WI38 (cell line): ENCODE data around the gene SERPINH1.

Source experiments
- H3K4me3 ChIP-seq: 2 replicates; pipeline ENCODE4 v1.5.1; 2011; ENCODE audit warnings: low read depth, mild to moderate bottlenecking, control low read depth, low read length
- TF ChIP-seq, protein P1 (sequence below): IDR thresholded peaks from 2 replicates; pipeline ENCODE4 v1.5.1; 2012; ENCODE audit warnings: low read depth, mild to moderate bottlenecking, control low read depth, low read length

SERPINH1 gene

DNA sequence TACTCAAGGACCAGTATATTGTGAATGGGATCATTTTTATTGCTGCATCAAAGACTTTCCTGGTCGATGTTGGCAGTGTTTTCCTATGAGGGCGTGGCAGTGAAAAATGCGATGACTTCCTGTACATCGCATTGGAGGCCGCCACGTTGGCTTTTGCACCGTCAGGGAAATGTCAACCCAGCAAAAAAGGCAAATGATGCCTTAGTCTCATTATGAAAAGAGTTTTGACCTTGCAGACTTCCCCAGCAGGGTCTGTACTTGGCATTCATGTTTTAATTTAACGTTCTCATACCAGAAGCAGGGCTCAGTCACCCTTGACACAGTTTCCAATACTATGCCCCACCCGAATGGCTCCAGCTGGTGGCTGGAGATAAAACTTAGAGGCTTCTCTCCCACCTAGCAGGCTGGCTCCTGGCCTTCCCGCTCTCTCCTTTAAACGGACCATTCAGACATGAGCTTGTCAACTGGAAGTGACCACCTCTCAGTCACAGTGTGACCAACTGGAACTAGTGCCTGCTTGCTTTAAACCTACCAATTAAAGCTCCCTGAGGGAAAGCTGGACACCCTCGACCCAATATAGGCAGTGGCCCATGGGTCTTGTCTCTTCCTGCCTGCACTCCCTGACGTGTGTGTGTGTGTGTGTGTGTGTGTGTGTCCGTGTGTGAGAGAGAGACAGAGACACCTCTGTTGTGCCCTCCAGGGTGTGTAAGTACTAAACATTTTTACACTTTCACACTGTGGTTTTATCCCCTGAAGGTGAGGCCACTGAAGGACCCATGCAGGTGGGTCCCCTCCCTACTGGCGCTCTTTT, 27.6 kb upstream of the SERPINH1 start:
- H3K4me3 ChIP-seq, result no peak overlapping the region
- TF ChIP-seq, protein P1, sequence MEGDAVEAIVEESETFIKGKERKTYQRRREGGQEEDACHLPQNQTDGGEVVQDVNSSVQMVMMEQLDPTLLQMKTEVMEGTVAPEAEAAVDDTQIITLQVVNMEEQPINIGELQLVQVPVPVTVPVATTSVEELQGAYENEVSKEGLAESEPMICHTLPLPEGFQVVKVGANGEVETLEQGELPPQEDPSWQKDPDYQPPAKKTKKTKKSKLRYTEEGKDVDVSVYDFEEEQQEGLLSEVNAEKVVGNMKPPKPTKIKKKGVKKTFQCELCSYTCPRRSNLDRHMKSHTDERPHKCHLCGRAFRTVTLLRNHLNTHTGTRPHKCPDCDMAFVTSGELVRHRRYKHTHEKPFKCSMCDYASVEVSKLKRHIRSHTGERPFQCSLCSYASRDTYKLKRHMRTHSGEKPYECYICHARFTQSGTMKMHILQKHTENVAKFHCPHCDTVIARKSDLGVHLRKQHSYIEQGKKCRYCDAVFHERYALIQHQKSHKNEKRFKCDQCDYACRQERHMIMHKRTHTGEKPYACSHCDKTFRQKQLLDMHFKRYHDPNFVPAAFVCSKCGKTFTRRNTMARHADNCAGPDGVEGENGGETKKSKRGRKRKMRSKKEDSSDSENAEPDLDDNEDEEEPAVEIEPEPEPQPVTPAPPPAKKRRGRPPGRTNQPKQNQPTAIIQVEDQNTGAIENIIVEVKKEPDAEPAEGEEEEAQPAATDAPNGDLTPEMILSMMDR, result no peak

DNA sequence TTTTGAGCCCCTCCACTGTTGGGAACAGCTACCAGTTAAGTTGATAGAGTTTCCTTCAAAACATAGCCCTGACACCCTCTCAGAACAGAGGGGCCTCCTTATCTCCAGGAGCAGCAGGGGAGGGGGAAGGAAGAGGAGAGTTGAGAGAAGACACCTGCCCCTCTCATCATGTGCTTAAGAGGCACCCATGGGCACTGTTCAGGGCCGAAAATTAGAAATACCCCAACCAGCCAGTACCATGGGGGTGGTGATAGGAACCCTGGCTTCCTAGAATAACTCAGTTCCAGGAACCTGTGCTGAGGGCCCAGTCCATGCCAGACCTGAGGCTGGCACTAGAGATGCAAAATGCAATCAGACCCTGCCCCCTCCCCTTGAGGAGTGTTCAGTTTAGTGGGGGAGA, 27.0 kb upstream of the SERPINH1 start:
- TF ChIP-seq, protein P1, result no peak
- H3K4me3 ChIP-seq, result no peak overlapping the region

DNA sequence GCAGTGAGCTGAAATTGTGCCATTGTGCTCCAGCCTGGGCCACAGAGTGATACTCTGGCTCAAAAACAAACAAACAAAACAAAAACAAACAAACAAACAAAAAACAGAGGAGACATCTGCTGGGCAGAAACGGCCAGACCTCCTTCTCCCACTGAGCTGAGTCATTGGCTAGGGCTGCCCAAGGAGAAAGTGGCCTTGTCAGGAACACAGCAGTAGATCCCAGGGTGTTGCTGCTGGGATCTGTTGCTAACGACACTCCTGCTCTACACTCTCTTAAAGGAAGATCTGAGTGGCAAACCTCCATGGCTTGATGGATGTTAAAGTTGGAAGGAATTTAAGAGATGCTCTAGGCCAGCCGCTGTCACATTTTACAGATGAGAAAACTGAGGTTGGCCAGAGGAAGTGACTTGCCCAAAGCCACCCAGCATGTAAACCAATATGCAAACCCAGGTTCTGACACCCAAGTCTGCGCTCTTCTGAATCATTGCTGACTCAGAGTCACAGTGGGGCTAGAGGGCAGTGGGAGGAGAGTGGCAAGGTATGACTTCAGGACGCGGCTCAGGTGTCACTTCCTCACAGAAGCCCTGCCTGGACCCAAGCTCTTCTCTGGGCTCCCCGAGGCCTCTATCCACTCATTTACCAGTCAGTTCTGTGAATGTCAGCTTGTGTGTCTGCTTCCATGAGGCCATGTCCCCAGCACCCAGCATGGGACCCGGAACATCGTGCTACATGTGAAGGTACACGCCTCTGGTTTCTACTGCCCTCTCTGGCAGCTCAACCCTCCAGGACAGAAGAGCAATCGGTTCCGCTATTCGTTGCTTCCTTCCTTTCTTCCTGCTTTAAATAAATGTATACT, 25.0 kb upstream of the SERPINH1 start:
- H3K4me3 ChIP-seq, result no peak overlapping the region
- TF ChIP-seq, protein P1, result no peak

DNA sequence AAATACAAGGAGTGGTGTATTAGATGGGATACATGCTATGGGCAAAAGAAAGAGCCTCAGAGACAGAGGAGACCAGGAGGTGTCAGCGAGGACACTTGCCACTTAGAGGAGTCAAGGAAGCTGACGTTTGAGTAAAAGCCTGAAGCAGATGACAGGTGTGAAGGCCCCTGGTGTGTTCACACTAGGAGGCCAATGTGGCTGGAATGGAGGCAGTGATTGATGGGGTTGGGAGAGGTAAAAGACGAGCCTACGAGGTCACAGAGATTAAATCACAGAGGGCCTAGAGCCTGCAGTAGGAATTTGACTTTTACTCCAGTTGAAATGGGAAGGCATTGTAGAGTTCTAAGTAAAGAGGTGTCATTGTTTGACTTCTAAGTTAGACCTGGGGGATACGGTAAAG, 24.3 kb upstream of the SERPINH1 start:
- no peak overlapping the region for H3K4me3 ChIP-seq
- TF ChIP-seq, protein P1, result no peak

DNA sequence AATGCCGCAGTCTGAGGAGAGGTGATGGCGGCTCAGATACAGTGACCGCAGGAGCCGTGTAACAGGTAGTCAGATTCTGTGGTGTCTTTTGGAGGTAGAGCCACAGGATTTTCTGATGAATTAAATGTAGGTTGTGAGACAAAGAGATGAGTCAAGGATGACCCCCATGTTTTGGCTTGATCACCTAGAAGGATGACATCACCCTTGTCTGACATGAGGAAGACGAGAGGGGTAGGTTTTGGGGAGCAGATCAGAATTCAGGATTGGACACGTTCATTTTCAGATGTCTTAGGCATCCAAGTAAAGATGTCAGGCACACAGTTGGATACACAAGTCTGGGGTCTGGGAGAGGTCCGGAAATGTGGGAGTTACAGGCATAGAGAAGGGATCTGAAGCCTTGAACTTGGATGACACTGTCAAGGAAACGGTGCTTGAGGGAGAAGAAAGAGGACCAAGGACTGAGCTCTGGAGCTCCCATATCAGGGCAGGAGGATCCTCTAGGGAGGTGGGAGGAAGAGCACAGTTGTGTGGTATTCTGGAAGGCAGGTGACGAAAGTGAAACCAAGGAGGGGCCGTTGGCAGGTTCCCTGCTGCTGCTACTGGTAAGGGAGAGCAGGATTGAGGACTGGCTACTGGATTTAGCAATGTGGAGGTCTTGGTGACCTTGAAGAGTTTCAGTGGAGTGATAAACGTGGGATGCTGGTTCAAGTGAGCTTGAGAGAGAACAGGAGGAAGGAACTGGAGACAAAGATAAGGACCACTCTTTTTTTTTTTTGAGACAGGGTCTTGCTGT, 23.7 kb upstream of the SERPINH1 start:
- no peak overlapping the region for H3K4me3 ChIP-seq
- TF ChIP-seq, protein P1, result no peak

DNA sequence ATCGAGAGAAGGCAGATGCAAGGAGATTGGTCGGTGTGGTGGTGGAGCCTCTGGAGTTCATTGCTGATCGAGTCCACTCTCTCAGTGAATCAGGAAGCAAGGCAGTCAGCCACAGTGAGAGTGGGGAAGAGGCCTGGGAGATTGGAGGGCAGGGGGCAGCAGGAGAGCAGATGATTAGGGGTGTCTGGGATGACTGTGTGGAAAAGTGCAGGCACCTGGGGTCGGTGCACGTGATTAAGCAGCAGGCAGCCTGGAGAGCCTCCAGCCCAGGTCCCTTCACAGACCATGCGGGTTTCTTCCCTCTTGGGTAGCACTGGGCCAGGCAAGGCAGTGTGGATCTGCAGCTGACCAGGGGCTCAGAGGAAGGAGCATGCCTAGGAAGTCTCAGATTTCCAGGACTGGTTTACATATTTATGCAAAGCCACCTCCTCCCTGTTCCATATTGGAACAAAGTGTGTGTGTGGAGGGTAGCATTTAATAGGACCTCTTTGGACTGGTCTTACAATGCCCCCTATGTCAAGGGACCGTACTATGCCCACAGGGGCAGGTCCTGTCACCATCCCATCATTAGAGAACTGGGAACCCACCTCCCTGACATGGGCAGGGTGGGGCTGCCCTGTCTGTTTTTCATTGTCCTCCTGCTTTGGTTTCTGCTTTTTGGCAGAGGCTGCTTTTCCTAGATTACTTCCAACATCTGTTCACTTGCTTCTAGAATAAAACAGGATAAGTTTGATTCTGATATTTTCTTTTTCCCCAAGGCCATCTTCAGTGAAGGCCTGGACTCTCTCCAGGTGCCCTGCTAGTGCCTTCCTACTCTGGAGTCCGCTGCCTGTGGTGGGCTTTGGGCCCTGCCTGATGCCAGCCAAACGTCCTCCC, 22.4 kb upstream of the SERPINH1 start:
- no peak overlapping the region for H3K4me3 ChIP-seq
- TF ChIP-seq, protein P1, result no peak
